Spleen (tissue), 11 donors: ENCODE data around the gene CYP8B1. TPM values are rescaled to one million over a fixed set of nuclear protein-coding genes. Genes with fewer than 3 reads are reported as not detected.

Experiments used
- DNase-seq: peaks from one replicate; pipeline ENCODE4 v3.0.0-alpha.2; 2020
- H3K27ac ChIP-seq, 8 donors: fragments of 200-600 bp; sonication (generic) in 7 of 8; 1 replicate in 4 of 8; 2 replicates in 4 of 8; pipeline versions ENCODE4 v1.5.0 to v1.8.0; 2016 to 2021; ENCODE audit warnings: inconsistent platforms in 4 of 8, mild to moderate bottlenecking in 4 of 8, moderate library complexity in 1 of 8
- H3K27me3 ChIP-seq, 7 donors: fragments of 200-600 bp; sonication (generic) in 6 of 7; replicated peaks in 1 of 7; 1 replicate in 4 of 7; 2 replicates in 3 of 7; pipeline versions ENCODE4 v1.5.0 to v1.8.0; 2016 to 2021; ENCODE audit warnings: inconsistent platforms in 3 of 7, mild to moderate bottlenecking in 1 of 7
- H3K36me3 ChIP-seq, 6 donors: fragments of 200-600 bp; sonication (generic) in 5 of 6; 1 replicate in 4 of 6; 2 replicates in 2 of 6; pipeline versions ENCODE4 v1.5.0 to v1.8.0; 2016 to 2021; ENCODE audit warnings: inconsistent platforms in 2 of 6
- H3K4me1 ChIP-seq, 6 donors: fragments of 200-600 bp; sonication (generic) in 5 of 6; 1 replicate in 3 of 6; 2 replicates in 3 of 6; pipeline versions ENCODE4 v1.5.0 to v1.8.0; 2016 to 2021; ENCODE audit warnings: inconsistent platforms in 3 of 6
- H3K4me3 ChIP-seq, 8 donors: fragments of 200-600 bp; sonication (generic) in 7 of 8; 1 replicate in 4 of 8; 2 replicates in 4 of 8; pipeline versions ENCODE4 v1.5.0 to v1.8.0; 2016 to 2021; ENCODE audit warnings: inconsistent platforms in 4 of 8, mild to moderate bottlenecking in 4 of 8, moderate library complexity in 2 of 8
- H3K9me3 ChIP-seq, 8 donors: fragments of 200-600 bp; sonication (generic) in 7 of 8; 1 replicate in 4 of 8; 2 replicates in 4 of 8; pipeline versions ENCODE4 v1.5.0 to v1.8.0; 2016 to 2021; ENCODE audit warnings: inconsistent platforms in 4 of 8
- POLR2A ChIP-seq, 3 donors: fragments of 450-650 bp; IDR thresholded peaks; one replicate each; pipeline ENCODE4 v1.5.1; 2017; ENCODE audit warnings: antibody characterized with exemption in 3 of 3, mild to moderate bottlenecking in 1 of 3
- POLR2AphosphoS5 ChIP-seq, 3 donors: sonication (generic); formaldehyde crosslinking; IDR thresholded peaks; one replicate each; pipeline ENCODE4 v1.5.1; 2017; ENCODE audit warnings: antibody characterized with exemption in 3 of 3
- WGBS, 5 donors: extraction: QIAGEN DNeasy Blood & Tissue Kit in 3 of 5; methylation state at CpG; one replicate each; pipeline versions ENCODE4 v1.1.5 to v1.1.7; 2013 to 2018; 5-methylcytosine and 5-hydroxymethylcytosine counted together
- intact Hi-C: fragments of 100-400 bp; cut with DNase I; formaldehyde crosslinking; loops from one replicate; pipeline ENCODE4 v1.15.0; 2023; ENCODE audit warnings: low total_unique reads
- polyA plus RNA-seq, 3 donors: library from polyadenylated mRNA; stranded (reverse); fragments of 200-250 nt; gene quantifications; one replicate each; pipeline ENCODE4 v1.2.1, GENCODE V29; 2013
- total RNA-seq, 7 donors: library from RNA; depleted of rRNA in 3 of 7; stranded (reverse); fragments of >200 nt in 3 of 7; fragmentation: NEBNext Ultra II Directional in 4 of 7; extraction: Animal tissue kit (Norgen Biotek cat#: 25700) in 4 of 7; gene quantifications; one replicate each; pipeline versions ENCODE4 v1.1.0 to v1.2.1, GENCODE V29; 2016 to 2021
- TF ChIP-seq, protein P1 (sequence below), 11 experiments: fragments of 200-600 bp in 7 of 11; fragments of 450-650 bp in 4 of 11; sonication (generic) in 4 of 11; IDR thresholded peaks in 8 of 11; conservative IDR thresholded peaks in 3 of 11; 1 replicate in 7 of 11; 2 replicates in 4 of 11; pipeline versions ENCODE4 v1.4.0 to v1.8.0; 2016 to 2021; ENCODE audit warnings: antibody characterized with exemption in 11 of 11, inconsistent platforms in 4 of 11, mild to moderate bottlenecking in 1 of 11
- donor health status: healthy with polysubstance abuse.
- donor health status: DM: no; HTN: no; CAD: no; lungs with moderate emphysema.
- donor health status: DM: no; HTN: no; CAD: no.
- donor health status: Bipolar disorder and iron deficiency.
- donor health status: healthy.
- donor health status: DM: no; HTN: no; CAD: no.
- donor health status: DM: yes; HTN: yes; CAD: no.

Gene CYP8B1
- total and polyA plus RNA-seq, 10 donors: 0.02 TPM; not detected in 9

GRCh38 chr3:42838571-42838970 is 37.1 kb downstream of the CYP8B1 start:
- 87 to 98% (median 90%) methylated on average over 4 of the region's 4 CpGs for whole genome bisulfite sequencing, 5 donors
- Histone ChIP-seq H3K9me3 (no peaks in the 10 kb centered on the region), H3K4me3 (no peak overlapping the region), H3K27ac (no peak overlapping the region), H3K4me1 (peaks cover 0 to 12% (median 6%) of the 10 kb centered on the region in 6 donors), H3K27me3 (no peaks in the 10 kb centered on the region), H3K36me3 (no peaks in the 10 kb centered on the region)
- TF ChIP-seq, protein P1, sequence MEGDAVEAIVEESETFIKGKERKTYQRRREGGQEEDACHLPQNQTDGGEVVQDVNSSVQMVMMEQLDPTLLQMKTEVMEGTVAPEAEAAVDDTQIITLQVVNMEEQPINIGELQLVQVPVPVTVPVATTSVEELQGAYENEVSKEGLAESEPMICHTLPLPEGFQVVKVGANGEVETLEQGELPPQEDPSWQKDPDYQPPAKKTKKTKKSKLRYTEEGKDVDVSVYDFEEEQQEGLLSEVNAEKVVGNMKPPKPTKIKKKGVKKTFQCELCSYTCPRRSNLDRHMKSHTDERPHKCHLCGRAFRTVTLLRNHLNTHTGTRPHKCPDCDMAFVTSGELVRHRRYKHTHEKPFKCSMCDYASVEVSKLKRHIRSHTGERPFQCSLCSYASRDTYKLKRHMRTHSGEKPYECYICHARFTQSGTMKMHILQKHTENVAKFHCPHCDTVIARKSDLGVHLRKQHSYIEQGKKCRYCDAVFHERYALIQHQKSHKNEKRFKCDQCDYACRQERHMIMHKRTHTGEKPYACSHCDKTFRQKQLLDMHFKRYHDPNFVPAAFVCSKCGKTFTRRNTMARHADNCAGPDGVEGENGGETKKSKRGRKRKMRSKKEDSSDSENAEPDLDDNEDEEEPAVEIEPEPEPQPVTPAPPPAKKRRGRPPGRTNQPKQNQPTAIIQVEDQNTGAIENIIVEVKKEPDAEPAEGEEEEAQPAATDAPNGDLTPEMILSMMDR (IDR thresholded peaks at IDR 0.05 in 8 of 11, conservative IDR thresholded peaks at IDR 0.05 in 3 of 11): no peak
- TF ChIP-seq POLR2A (IDR thresholded peaks at IDR 0.05) (no peak), POLR2AphosphoS5 (IDR thresholded peaks at IDR 0.05) (no peak)
- intact Hi-C loops: loop anchor here (5.0 kb wide), 1 partner anchor 44 kb away; no protein-coding TSS in a partner anchor
- DNase-seq: no peak

DNA sequence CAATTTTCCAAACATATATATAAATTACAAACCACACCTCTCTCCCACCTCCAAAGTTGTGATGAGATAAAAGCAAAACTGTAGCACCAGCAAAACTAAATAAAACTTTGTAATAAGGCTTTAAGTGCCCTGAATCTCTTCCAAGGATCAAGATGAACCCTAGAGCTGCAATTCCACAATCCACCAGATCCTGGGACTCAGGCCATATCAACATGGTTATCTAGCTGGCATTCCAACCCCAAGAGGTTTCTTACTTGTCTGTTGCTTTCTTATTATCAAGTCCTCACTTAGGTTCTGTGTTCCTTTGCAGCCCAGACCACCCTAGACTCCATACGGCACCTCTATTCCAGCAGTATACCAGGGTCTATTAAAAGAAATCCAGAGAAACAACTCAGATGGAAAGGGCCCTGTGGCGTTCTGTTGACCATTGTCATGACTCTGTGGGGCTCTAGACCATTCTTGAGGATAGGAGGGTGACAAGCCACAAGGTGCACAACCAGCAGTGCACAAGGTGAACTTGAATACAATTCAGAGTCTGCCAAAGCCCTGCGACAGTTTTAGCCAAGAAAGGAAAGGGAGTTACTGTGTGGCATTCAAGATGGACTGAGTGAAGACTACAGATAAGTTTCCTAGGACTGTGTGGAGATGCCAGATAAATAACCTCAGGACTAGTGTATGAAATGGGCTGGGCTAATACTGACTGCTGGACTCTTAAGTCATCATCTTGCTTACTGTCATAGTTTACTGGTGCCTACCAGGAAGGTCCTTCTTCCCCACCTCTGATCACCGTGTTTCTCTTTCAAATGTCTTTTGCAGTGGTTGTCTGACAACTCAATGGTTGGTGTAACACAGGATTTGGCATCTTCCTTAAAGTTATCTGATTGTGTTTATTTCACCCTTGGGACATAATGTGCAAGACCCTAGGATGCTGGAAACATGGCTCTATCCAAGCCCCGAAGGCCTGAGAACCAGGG is 39.2 kb downstream of the CYP8B1 start:
- WGBS, 5 donors: 86 to 93% (median 92%) methylated on average over 5 of the region's 5 CpGs
- Histone ChIP-seq H3K27me3 (no peaks in the 10 kb centered on the region), H3K4me1 (peaks cover 0 to 7% (median under 1%) of the 10 kb centered on the region in 6 donors), H3K27ac (no peak overlapping the region), H3K4me3 (no peak overlapping the region), H3K9me3 (no peaks in the 10 kb centered on the region), H3K36me3 (no peaks in the 10 kb centered on the region)
- intact Hi-C loops: loop anchor here (5.0 kb wide), 1 partner anchor 46 kb away; no protein-coding TSS in a partner anchor
- no peak for DNase-seq
- TF ChIP-seq POLR2A (IDR thresholded peaks at IDR 0.05) (no peak), POLR2AphosphoS5 (IDR thresholded peaks at IDR 0.05) (no peak)
- TF ChIP-seq, protein P1 (IDR thresholded peaks at IDR 0.05 in 8 of 11, conservative IDR thresholded peaks at IDR 0.05 in 3 of 11): no peak

DNA sequence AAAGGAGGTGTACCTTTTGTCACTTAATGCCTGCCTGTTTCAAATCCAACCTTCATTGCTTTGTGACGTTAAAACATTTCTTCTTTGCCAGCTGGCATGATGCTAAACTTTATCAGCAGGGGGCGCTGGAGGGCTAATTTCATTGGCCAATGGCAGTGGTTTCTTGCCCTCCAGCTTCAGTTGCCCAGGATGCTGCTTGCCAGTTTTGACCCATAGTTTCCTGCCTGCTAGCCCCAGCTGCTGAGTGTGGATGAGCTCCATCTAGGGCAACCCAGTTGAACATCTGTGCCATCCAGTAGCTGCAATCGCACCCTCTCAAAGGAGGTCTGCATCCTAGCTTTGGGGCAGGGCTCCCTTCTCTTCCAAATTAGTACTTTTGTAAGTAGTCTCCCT is 44.4 kb downstream of the CYP8B1 start:
- TF ChIP-seq POLR2AphosphoS5 (IDR thresholded peaks at IDR 0.05) (no peak), POLR2A (IDR thresholded peaks at IDR 0.05) (no peak)
- TF ChIP-seq, protein P1 (IDR thresholded peaks at IDR 0.05 in 8 of 11, conservative IDR thresholded peaks at IDR 0.05 in 3 of 11): peak; percentile 63 to 91 (median 87)
- Histone ChIP-seq H3K27ac (no peak overlapping the region), H3K4me3 (no peak overlapping the region), H3K27me3 (no peaks in the 10 kb centered on the region), H3K9me3 (no peaks in the 10 kb centered on the region), H3K4me1 (peaks cover 0 to 12% (median 4%) of the 10 kb centered on the region in 6 donors), H3K36me3 (no peaks in the 10 kb centered on the region)
- intact Hi-C loops: loop anchor here (5.0 kb wide), 1 partner anchor 49 kb away; no protein-coding TSS in a partner anchor
- peak; percentile 89 for DNase-seq
- whole genome bisulfite sequencing, 5 donors: 21 to 33% (median 24%) methylated on average over 3 of the region's 3 CpGs
